ENCODE data around the gene VPS37C. TPM values are rescaled to one million over a fixed set of nuclear protein-coding genes. Genes with fewer than 3 reads are reported as not detected.

Gene VPS37C
- polyA plus RNA-seq, 2 of the 4 experiments (the other 2 are of a cell fraction), result 8.9 to 11.3 TPM

DNA sequence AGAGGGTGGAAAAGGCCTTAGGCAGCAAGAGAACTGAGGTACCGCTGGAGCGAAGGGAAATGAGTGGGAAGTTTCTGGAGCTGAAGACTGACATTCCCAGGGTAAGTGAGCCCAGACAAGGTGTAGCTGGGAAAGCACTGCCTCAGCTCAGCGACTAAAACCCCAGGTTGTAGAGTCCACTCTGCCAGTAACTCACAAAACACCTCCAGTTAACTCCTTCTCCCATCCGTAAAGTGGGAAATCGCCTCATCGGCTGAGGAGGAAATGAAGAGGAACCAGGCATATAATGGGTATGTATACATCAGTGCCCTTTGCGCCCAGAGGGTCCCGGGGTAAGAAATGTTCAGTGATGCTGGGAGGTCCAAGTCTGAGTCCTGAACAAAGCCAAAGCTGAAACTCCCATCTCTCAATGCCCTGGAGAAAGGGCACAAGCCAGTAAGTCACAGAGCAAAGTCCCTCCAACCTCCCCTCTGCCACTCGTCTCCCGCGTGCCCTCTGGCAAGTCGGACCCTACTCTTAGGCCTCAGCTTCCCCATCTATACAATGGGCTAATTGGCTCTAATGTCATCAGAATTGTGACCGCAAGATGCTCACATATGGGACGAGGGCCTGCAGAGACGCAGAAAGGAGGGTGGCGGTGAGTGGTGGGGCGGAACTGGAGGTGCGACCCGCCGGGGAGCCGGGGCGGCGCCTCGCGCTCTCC, 588 bp downstream of the VPS37C start (continued):
- TF ChIP-seq MYC (IDR thresholded peaks at IDR 0.05; ENCODE audit: borderline replicate concordance, low read length) (no peak), TP53 (CRISPR knock-in tag; IDR thresholded peaks at IDR 0.05) (no peak), JUNB (IDR thresholded peaks at IDR 0.05) (no peak), ZC3H11A (IDR thresholded peaks at IDR 0.05) (no peak), GATA3 (IDR thresholded peaks at IDR 0.05; ENCODE audit: borderline replicate concordance) (no peak), TFCP2L1 (CRISPR knock-in tag; IDR thresholded peaks at IDR 0.05) (no peak), NR3C1 (IDR thresholded peaks at IDR 0.05) (no peak), ZSCAN20 (CRISPR knock-in tag; IDR thresholded peaks at IDR 0.05) (no peak), CHD4 (IDR thresholded peaks at IDR 0.05; ENCODE audit: borderline replicate concordance) (0 out of 2 replicates have a peak, but pooled peaks have one; percentile 36), HDAC2 (IDR thresholded peaks at IDR 0.05) (peak; percentile 90), NPAS2 (CRISPR knock-in tag; IDR thresholded peaks at IDR 0.05; ENCODE audit: borderline replicate concordance) (no peak)
- TF ChIP-seq, protein P1, sequence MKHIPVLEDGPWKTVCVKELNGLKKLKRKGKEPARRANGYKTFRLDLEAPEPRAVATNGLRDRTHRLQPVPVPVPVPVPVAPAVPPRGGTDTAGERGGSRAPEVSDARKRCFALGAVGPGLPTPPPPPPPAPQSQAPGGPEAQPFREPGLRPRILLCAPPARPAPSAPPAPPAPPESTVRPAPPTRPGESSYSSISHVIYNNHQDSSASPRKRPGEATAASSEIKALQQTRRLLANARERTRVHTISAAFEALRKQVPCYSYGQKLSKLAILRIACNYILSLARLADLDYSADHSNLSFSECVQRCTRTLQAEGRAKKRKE (CRISPR knock-in tag; IDR thresholded peaks at IDR 0.05; ENCODE audit: low read depth), result no peak
- TF ChIP-seq, protein P2, sequence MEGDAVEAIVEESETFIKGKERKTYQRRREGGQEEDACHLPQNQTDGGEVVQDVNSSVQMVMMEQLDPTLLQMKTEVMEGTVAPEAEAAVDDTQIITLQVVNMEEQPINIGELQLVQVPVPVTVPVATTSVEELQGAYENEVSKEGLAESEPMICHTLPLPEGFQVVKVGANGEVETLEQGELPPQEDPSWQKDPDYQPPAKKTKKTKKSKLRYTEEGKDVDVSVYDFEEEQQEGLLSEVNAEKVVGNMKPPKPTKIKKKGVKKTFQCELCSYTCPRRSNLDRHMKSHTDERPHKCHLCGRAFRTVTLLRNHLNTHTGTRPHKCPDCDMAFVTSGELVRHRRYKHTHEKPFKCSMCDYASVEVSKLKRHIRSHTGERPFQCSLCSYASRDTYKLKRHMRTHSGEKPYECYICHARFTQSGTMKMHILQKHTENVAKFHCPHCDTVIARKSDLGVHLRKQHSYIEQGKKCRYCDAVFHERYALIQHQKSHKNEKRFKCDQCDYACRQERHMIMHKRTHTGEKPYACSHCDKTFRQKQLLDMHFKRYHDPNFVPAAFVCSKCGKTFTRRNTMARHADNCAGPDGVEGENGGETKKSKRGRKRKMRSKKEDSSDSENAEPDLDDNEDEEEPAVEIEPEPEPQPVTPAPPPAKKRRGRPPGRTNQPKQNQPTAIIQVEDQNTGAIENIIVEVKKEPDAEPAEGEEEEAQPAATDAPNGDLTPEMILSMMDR (IDR thresholded peaks at IDR 0.05), result no peak
- TF ChIP-seq, protein P3, sequence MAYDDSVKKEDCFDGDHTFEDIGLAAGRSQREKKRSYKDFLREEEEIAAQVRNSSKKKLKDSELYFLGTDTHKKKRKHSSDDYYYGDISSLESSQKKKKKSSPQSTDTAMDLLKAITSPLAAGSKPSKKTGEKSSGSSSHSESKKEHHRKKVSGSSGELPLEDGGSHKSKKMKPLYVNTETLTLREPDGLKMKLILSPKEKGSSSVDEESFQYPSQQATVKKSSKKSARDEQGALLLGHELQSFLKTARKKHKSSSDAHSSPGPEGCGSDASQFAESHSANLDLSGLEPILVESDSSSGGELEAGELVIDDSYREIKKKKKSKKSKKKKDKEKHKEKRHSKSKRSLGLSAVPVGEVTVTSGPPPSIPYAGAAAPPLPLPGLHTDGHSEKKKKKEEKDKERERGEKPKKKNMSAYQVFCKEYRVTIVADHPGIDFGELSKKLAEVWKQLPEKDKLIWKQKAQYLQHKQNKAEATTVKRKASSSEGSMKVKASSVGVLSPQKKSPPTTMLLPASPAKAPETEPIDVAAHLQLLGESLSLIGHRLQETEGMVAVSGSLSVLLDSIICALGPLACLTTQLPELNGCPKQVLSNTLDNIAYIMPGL (CRISPR knock-in tag; IDR thresholded peaks at IDR 0.05; ENCODE audit: borderline replicate concordance), result no peak

- no peak for FAIRE-seq
- ATAC-seq, result no peak
- peaks cover 25% of the 10 kb centered on the region for H3K4me1 ChIP-seq
- CTCF ChIA-PET, result interaction anchor here (1.1 to 2.3 kb wide), 3 partner anchors 29 to 328 kb away, joined by 4 to 6 read pairs (median 6); partner anchors contain the start of gene TMEM216
- peaks cover 24% of the 10 kb centered on the region for H3K9me3 ChIP-seq
- 41% methylated on average over 3 of the region's 3 CpGs for WGBS (ENCODE audit: missing lambda C conversion rate)
- no peak overlapping the region for H3K4me3 ChIP-seq
- POLR2A ChIA-PET, result interaction anchor here (0.7 kb wide), 1 partner anchor 245 kb away, joined by 4 read pairs; the partner anchor contains the start of gene TMEM109
- peak overlapping the region in 1 of 2 experiments; percentile 7; a peak in 3 of 6 replicates for H3K27ac ChIP-seq
- peak overlapping the region; percentile 41 for H3K4me2 ChIP-seq
- no peak for DNase-seq (ENCODE audit: low read depth in 1 of 2, low spot score in 1 of 2)
- TF ChIP-seq, protein P4, sequence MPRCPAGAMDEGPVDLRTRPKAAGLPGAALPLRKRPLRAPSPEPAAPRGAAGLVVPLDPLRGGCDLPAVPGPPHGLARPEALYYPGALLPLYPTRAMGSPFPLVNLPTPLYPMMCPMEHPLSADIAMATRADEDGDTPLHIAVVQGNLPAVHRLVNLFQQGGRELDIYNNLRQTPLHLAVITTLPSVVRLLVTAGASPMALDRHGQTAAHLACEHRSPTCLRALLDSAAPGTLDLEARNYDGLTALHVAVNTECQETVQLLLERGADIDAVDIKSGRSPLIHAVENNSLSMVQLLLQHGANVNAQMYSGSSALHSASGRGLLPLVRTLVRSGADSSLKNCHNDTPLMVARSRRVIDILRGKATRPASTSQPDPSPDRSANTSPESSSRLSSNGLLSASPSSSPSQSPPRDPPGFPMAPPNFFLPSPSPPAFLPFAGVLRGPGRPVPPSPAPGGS (IDR thresholded peaks at IDR 0.05), result no peak
- TF ChIP-seq CBX2 (IDR thresholded peaks at IDR 0.05; ENCODE audit: borderline replicate concordance, low read depth) (no peak), ZFP36 (IDR thresholded peaks at IDR 0.05; ENCODE audit: borderline replicate concordance, partially characterized antibody) (no peak), RCOR1 (IDR thresholded peaks at IDR 0.05; ENCODE audit: low read depth, low read length) (no peak), RNF2 (IDR thresholded peaks at IDR 0.05; ENCODE audit: borderline replicate concordance, low read depth) (no peak), SREBF2 (IDR thresholded peaks at IDR 0.05) (no peak), TP53 (CRISPR knock-in tag; IDR thresholded peaks at IDR 0.05) (no peak), REST (IDR thresholded peaks at IDR 0.05) (no peak), KDM1A (IDR thresholded peaks at IDR 0.05; ENCODE audit: low read depth) (no peak), TFCP2L1 (CRISPR knock-in tag; IDR thresholded peaks at IDR 0.05) (no peak), HEYL (CRISPR knock-in tag; IDR thresholded peaks at IDR 0.05) (no peak), HDAC2 (IDR thresholded peaks at IDR 0.05) (no peak), KDM5A (IDR thresholded peaks at IDR 0.05) (no peak), FOXS1 (CRISPR knock-in tag; IDR thresholded peaks at IDR 0.05) (no peak)
Observed at GRCh38 chr11:61158691-61159381, 2.4 kb downstream of the VPS37C start.
